Keratinocyte (primary cell): ENCODE results near the gene CPNE4.

Experiments
- CTCF ChIP-seq, 3 experiments: IDR thresholded peaks in 1 of 3; conservative IDR thresholded peaks in 1 of 3; optimal IDR thresholded peaks in 1 of 3; 2 replicates in 2 of 3; 3 replicates in 1 of 3; pipeline versions ENCODE3 to v1.5.1; 2011; ENCODE audit warnings: low read length in 3 of 3, mild to moderate bottlenecking in 3 of 3, moderate library complexity in 2 of 3, control low read depth in 1 of 3, inconsistent platforms in 1 of 3; ENCODE audit not compliant: insufficient read depth in 2 of 3; ENCODE audit errors: extremely low read depth in 1 of 3
- EZH2 ChIP-seq: IDR thresholded peaks from one replicate; pipeline ENCODE4 v1.6.1; 2012; ENCODE audit warnings: inconsistent platforms, mild to moderate bottlenecking, low read length, moderate library complexity

DNA sequence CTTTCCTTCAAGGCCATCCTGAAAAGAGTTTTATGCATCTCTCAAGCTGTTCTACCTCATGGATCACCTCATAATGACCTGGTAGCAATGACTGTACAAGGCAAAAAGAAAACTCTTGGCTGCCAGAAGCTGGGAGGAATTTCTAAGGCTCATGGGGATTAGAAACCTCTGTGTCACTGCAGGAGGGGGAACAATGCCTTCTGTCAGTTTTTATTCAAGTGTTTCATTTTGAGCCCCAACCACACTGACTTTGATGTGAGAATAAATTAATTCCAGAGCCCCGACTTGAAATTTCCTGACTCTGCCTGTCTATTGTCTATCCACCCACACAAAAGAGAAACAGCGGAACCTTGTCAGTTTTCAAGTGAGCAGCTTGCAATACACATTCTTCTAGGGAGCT is 473.3 kb downstream of the CPNE4 start:
- no peak for TF ChIP-seq CTCF (optimal IDR thresholded peaks at IDR 0.05 in 1 of 3, IDR thresholded peaks at IDR 0.05 in 1 of 3, conservative IDR thresholded peaks at IDR 0.05 in 1 of 3; ENCODE audit: extremely low read depth in 1 of 3, insufficient read depth in 2 of 3, low read length in 3 of 3)
- TF ChIP-seq EZH2: no peak
